ENCODE results near the gene GPR153. TPM values are rescaled to one million over a fixed set of nuclear protein-coding genes. Genes with fewer than 3 reads are reported as not detected.
A peak's percentile ranks its signal among the peaks of the same experiment; 100 is the strongest.

GPR153 gene
- polyA plus RNA-seq, 1 experiment = 4.7 TPM

DNA sequence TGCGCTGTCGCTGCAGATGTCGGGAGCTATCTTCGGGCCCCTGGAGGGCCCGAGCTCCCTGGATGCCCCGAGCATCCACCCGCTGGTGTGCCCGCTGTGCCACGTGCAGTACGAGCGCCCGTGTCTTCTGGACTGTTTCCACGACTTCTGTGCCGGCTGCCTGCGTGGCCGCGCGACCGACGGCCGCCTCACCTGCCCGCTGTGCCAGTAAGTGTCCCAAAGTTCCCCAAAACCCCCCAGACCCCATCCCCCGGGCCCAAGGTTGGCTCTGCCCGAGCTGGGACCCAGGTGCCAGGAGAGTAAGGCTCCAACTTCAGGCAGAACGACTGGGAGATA lies 54.4 kb downstream of the GPR153 start:
- TF ChIP-seq, protein P1, sequence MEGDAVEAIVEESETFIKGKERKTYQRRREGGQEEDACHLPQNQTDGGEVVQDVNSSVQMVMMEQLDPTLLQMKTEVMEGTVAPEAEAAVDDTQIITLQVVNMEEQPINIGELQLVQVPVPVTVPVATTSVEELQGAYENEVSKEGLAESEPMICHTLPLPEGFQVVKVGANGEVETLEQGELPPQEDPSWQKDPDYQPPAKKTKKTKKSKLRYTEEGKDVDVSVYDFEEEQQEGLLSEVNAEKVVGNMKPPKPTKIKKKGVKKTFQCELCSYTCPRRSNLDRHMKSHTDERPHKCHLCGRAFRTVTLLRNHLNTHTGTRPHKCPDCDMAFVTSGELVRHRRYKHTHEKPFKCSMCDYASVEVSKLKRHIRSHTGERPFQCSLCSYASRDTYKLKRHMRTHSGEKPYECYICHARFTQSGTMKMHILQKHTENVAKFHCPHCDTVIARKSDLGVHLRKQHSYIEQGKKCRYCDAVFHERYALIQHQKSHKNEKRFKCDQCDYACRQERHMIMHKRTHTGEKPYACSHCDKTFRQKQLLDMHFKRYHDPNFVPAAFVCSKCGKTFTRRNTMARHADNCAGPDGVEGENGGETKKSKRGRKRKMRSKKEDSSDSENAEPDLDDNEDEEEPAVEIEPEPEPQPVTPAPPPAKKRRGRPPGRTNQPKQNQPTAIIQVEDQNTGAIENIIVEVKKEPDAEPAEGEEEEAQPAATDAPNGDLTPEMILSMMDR (IDR thresholded peaks at IDR 0.05; ENCODE audit: low read depth, low read length) = no peak
- POLR2A ChIA-PET = interaction anchor here (0.7 to 1.0 kb wide), 2 partner anchors 30 to 57 kb away, joined by 3 read pairs; partner anchors contain the start of gene ICMT
- H3K27me3 ChIP-seq (ENCODE audit: control insufficient read depth, insufficient read depth, low read length) = no peaks in the 10 kb centered on the region
- CTCF ChIA-PET = interaction anchor here (0.6 to 2.4 kb wide), 4 partner anchors 8 to 689 kb away, joined by 3 to 9 read pairs (median 4); no protein-coding TSS in a partner anchor
- H3K27ac ChIP-seq (ENCODE audit: low read depth, low read length) = no peak overlapping the region
- no peak for DNase-seq (ENCODE audit: low read depth, low spot score)
- no peaks in the 10 kb centered on the region; the same call in 1 of the 2 replicates for H3K9me3 ChIP-seq (ENCODE audit: control insufficient read depth, insufficient read depth, low read length)
- H3K4me3 ChIP-seq (ENCODE audit: low read depth, low read length) = peak overlapping the region; percentile 58

DNA sequence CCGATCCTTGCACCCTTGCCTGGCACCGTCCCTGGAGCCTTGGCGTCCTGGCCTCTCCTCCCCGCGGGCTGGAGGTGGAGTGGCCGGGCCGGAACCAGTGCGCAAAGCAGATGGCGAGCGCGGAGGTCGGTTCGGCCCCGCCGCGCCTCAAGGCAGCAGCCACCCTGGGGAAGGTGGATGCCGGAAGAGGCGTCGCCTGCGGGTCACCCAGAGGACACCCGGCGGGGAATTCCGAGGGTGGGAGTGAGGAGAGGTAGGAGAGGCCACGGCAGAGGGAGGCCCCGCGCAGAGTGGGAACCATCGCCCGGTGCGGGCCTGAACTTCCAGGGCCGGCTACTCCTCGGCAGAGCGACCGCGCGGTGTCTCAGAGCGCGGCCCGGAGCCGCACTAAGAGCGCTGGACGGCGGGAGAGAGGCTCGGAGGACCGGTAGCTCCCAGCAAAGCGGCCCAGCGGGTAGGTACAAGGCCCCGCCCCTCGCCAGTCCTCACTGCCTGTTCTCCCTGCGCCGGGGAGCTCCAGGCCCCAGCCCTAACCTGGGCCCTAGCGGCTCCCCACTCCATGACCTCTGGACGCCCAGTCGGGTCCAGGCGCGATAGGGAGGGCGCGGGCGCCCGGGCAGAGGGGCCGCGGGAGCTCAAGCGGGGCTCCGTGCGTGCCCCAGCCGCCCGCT lies 54.9 kb downstream of the GPR153 start, which contains the start of gene RNF207:
RNF207 (plus strand) TSS at position 271 of the 671 bp plus-strand sequence. CDS start 417 bp downstream, outside the sequence.
- ChIA-PET CTCF (interaction anchor here (0.7 to 2.4 kb wide), 6 partner anchors 9 to 154 kb away, joined by 3 to 18 read pairs (median 6); no protein-coding TSS in a partner anchor), POLR2A (interaction anchor here (1.0 kb wide), 1 partner anchor 30 kb away, joined by 3 read pairs; the partner anchor contains the start of gene ICMT)
- no peaks in the 10 kb centered on the region for H3K27me3 ChIP-seq (ENCODE audit: control insufficient read depth, insufficient read depth, low read length)
- DNase-seq (ENCODE audit: low read depth, low spot score) = no peak
- TF ChIP-seq, protein P1 (IDR thresholded peaks at IDR 0.05; ENCODE audit: low read depth, low read length) = no peak
- H3K4me3 ChIP-seq (ENCODE audit: low read depth, low read length) = peak within 1 kb of the TSS; percentile 58
- H3K9me3 ChIP-seq (ENCODE audit: control insufficient read depth, insufficient read depth, low read length) = no peaks in the 10 kb centered on the region; the same call in 1 of the 2 replicates
- peak within 1 kb of the TSS; percentile 57 for H3K27ac ChIP-seq (ENCODE audit: low read depth, low read length)

DNA sequence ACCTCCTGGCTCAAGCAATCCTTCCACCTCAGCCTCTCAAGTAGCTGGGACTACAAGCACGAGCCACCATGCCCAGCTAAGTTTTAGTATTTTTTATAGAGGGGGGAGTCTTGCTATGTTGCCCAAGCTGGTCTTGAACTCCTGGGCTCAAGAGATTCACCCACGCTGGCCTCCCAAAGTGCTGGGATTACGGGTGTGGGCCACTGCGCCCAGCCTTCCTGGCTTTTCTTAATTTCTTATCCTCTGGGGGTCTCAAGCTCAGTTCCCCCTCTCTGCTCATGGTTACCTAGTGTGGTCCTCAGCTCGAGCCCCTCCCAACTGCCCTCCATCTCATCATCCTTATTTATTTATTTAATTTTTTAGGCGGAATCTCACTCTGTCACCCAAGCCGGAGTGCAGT lies 58.6 kb downstream of the GPR153 start:
- Histone ChIP-seq H3K27ac (ENCODE audit: low read depth, low read length) (no peak overlapping the region), H3K27me3 (ENCODE audit: control insufficient read depth, insufficient read depth, low read length) (no peaks in the 10 kb centered on the region), H3K4me3 (ENCODE audit: low read depth, low read length) (no peak overlapping the region), H3K9me3 (ENCODE audit: control insufficient read depth, insufficient read depth, low read length) (peaks cover 3% of the 10 kb centered on the region; the same call in 1 of the 2 replicates)
- TF ChIP-seq, protein P1 (IDR thresholded peaks at IDR 0.05; ENCODE audit: low read depth, low read length) = no peak
- POLR2A ChIA-PET = interaction anchor here (0.6 kb wide), 1 partner anchor 13 kb away, joined by 3 read pairs; no protein-coding TSS in a partner anchor
- CTCF ChIA-PET = interaction anchor here (1.0 kb wide), 1 partner anchor 16 kb away, joined by 4 read pairs; no protein-coding TSS in a partner anchor
- DNase-seq (ENCODE audit: low read depth, low spot score) = no peak

DNA sequence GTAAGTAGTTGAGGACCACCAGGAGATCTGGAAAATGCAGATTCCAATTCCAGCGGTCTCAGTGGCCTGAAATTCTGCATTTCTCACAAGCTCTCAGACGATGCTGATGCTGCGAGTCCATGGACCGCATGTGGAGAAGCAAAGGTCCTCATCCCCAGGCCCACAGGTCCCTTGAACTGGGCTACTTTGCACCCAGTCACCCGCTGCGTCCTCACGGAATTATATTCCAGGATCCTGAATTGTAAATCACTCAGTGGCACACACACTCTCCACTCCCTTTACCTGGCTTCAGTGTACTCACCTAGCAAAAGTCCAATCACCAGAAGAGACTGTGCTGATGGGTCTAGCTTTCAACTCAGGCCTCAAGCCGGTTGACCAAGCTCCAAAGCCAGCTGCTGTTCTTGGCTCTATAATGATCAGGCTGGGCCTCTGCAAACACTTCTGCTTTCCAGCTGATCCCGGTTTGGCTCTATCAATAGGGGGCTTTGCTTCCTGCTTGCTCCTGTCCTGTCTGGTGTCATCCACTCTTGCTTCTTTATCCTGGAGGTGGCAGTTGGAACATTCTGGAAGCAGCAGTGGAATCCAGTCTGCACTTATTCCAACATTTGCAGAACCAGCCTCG lies 60.6 kb downstream of the GPR153 start:
- TF ChIP-seq, protein P1 (IDR thresholded peaks at IDR 0.05; ENCODE audit: low read depth, low read length) = no peak

More for the DNA sequence above, 60.6 kb downstream of the GPR153 start:
- CTCF ChIA-PET = interaction anchor here (0.6 to 1.3 kb wide), 5 partner anchors 15 to 134 kb away, joined by 3 read pairs; no protein-coding TSS in a partner anchor
- H3K27me3 ChIP-seq (ENCODE audit: control insufficient read depth, insufficient read depth, low read length) = no peaks in the 10 kb centered on the region
- peaks cover 3% of the 10 kb centered on the region; the same call in 1 of the 2 replicates for H3K9me3 ChIP-seq (ENCODE audit: control insufficient read depth, insufficient read depth, low read length)
- peak overlapping the region; percentile 47 for H3K27ac ChIP-seq (ENCODE audit: low read depth, low read length)
- POLR2A ChIA-PET = no interaction called here
- no peak for DNase-seq (ENCODE audit: low read depth, low spot score)
- H3K4me3 ChIP-seq (ENCODE audit: low read depth, low read length) = peak overlapping the region; percentile 94
